Sigmoid colon (tissue), 7 donors: Measurements from ENCODE around the gene ZNF746. TPM values are rescaled to one million over a fixed set of nuclear protein-coding genes. Genes with fewer than 3 reads are reported as not detected.

Experiments used
- DNase-seq: peaks from one replicate; pipeline ENCODE4 v3.0.0-alpha.2; 2019
- H3K27ac ChIP-seq, 4 donors: fragments of 200-600 bp; sonication (generic); one replicate each; pipeline ENCODE4 v1.5.1; 2016 to 2019; ENCODE audit warnings: mild to moderate bottlenecking in 1 of 4
- H3K27me3 ChIP-seq, 3 donors: fragments of 200-600 bp; sonication (generic); one replicate each; pipeline ENCODE4 v1.5.1; 2019; ENCODE audit warnings: mild to moderate bottlenecking in 1 of 3
- H3K36me3 ChIP-seq, 4 donors: fragments of 200-600 bp; sonication (generic); one replicate each; pipeline ENCODE4 v1.5.1; 2016 to 2019
- H3K4me1 ChIP-seq, 4 donors: fragments of 200-600 bp; sonication (generic); one replicate each; pipeline ENCODE4 v1.5.1; 2017 to 2019
- H3K4me3 ChIP-seq, 4 donors: fragments of 200-600 bp; sonication (generic); one replicate each; pipeline ENCODE4 v1.5.1; 2017 to 2019; ENCODE audit warnings: mild to moderate bottlenecking in 2 of 4, moderate library complexity in 1 of 4
- H3K9me3 ChIP-seq, 4 donors: fragments of 200-600 bp in 3 of 4; sonication (generic) in 3 of 4; one replicate each; pipeline versions ENCODE4 v1.5.1 to v1.6.1; 2013 to 2019
- CTCF ChIP-seq, 4 experiments: fragments of 450-650 bp in 3 of 4; fragments of 200-600 bp in 1 of 4; IDR thresholded peaks; one replicate each; pipeline ENCODE4 v1.5.1; 2016 to 2019; ENCODE audit warnings: antibody characterized with exemption in 4 of 4, mild to moderate bottlenecking in 3 of 4, moderate library complexity in 2 of 4
- EP300 ChIP-seq, 4 donors: sonication (generic); formaldehyde crosslinking; IDR thresholded peaks; one replicate each; pipeline ENCODE4 v1.6.1; 2017; ENCODE audit warnings: antibody characterized with exemption in 4 of 4
- POLR2A ChIP-seq, 2 donors: fragments of 450-650 bp; IDR thresholded peaks; one replicate each; pipeline ENCODE4 v1.6.1; 2016; ENCODE audit warnings: antibody characterized with exemption in 2 of 2, mild to moderate bottlenecking in 2 of 2, moderate library complexity in 2 of 2
- POLR2AphosphoS5 ChIP-seq, 4 donors: sonication (generic); formaldehyde crosslinking; IDR thresholded peaks; one replicate each; pipeline ENCODE4 v1.6.1; 2017; ENCODE audit warnings: antibody characterized with exemption in 4 of 4
- WGBS, 2 donors: extraction: QIAGEN DNeasy Blood & Tissue Kit; methylation state at CpG; one replicate each; pipeline ENCODE4 v1.1.7; 2013; 5-methylcytosine and 5-hydroxymethylcytosine counted together
- intact Hi-C: fragments of 100-400 bp; cut with DNase I; formaldehyde crosslinking; loops from one replicate; pipeline ENCODE4 v1.15.1; 2023
- polyA plus RNA-seq, 3 donors: library from polyadenylated mRNA; stranded (reverse); fragments of 200-250 nt; gene quantifications; one replicate each; pipeline ENCODE4 v1.2.3, GENCODE V29; 2013
- total RNA-seq, 4 donors: library from RNA; depleted of rRNA; stranded (reverse); fragments of >200 nt; gene quantifications; one replicate each; pipeline ENCODE4 v1.1.0, GENCODE V29; 2016
- donor health status: healthy with polysubstance abuse.
- donor health status: Bipolar disorder and iron deficiency.
- donor health status: healthy.

The ZNF746 gene
- total and polyA plus RNA-seq, 7 donors: 4.2 to 18.9 (median 16.4) TPM

GRCh38 chr7:149440222-149440621 is 57.4 kb downstream of the ZNF746 start:
- H3K4me1 ChIP-seq: no peaks in the 10 kb centered on the region
- H3K27me3 ChIP-seq: no peaks in the 10 kb centered on the region
- H3K27ac ChIP-seq: no peak overlapping the region
- TF ChIP-seq POLR2AphosphoS5 (IDR thresholded peaks at IDR 0.05): no peak
- no peak for TF ChIP-seq CTCF (IDR thresholded peaks at IDR 0.05)
- no peak for TF ChIP-seq EP300 (IDR thresholded peaks at IDR 0.05)
- TF ChIP-seq POLR2A (IDR thresholded peaks at IDR 0.05): no peak
- DNase-seq: no peak
- H3K4me3 ChIP-seq: no peak overlapping the region
- intact Hi-C loops: no loop called here
- no peaks in the 10 kb centered on the region for H3K9me3 ChIP-seq
- H3K36me3 ChIP-seq: peaks cover 2 to 33% (median 10%) of the 10 kb centered on the region in 4 donors
- 80 to 83% methylated on average over 4 of the region's 4 CpGs for WGBS, 2 donors

- no peaks in the 10 kb centered on the region for H3K9me3 ChIP-seq
- H3K36me3 ChIP-seq: peaks cover 17 to 52% (median 23%) of the 10 kb centered on the region in 4 donors
- no peaks in the 10 kb centered on the region for H3K4me1 ChIP-seq
- DNase-seq: no peak
- no peaks in the 10 kb centered on the region for H3K27me3 ChIP-seq
- H3K4me3 ChIP-seq: no peak overlapping the region
- H3K27ac ChIP-seq: no peak overlapping the region
- intact Hi-C loops: no loop called here
- 95% methylated on average over 15 of the region's 15 CpGs for WGBS, 2 donors
- TF ChIP-seq POLR2A (IDR thresholded peaks at IDR 0.05): no peak
- no peak for TF ChIP-seq CTCF (IDR thresholded peaks at IDR 0.05)
- TF ChIP-seq POLR2AphosphoS5 (IDR thresholded peaks at IDR 0.05): no peak
- TF ChIP-seq EP300 (IDR thresholded peaks at IDR 0.05): no peak
These were observed 61.3 kb downstream of the ZNF746 start for GRCh38 chr7:149436358-149436757.

GRCh38 chr7:149433124-149433523 is 64.5 kb downstream of the ZNF746 start:
- no peak overlapping the region for H3K4me3 ChIP-seq
- H3K36me3 ChIP-seq: peaks cover 17 to 62% (median 25%) of the 10 kb centered on the region in 4 donors
- no peak overlapping the region for H3K27ac ChIP-seq
- H3K4me1 ChIP-seq: no peaks in the 10 kb centered on the region
- no peaks in the 10 kb centered on the region for H3K27me3 ChIP-seq
- intact Hi-C loops: no loop called here
- no peak for DNase-seq
- H3K9me3 ChIP-seq: no peaks in the 10 kb centered on the region
- WGBS, 2 donors: 91 to 92% methylated on average over 8 of the region's 8 CpGs
- TF ChIP-seq POLR2A (IDR thresholded peaks at IDR 0.05) (no peak), CTCF (IDR thresholded peaks at IDR 0.05) (no peak), EP300 (IDR thresholded peaks at IDR 0.05) (no peak), POLR2AphosphoS5 (IDR thresholded peaks at IDR 0.05) (no peak)

GRCh38 chr7:149432121-149432691 is 65.4 kb downstream of the ZNF746 start:
- TF ChIP-seq POLR2AphosphoS5 (IDR thresholded peaks at IDR 0.05): no peak
- TF ChIP-seq POLR2A (IDR thresholded peaks at IDR 0.05): no peak
- TF ChIP-seq CTCF (IDR thresholded peaks at IDR 0.05): no peak
- no peak for TF ChIP-seq EP300 (IDR thresholded peaks at IDR 0.05)
- H3K27me3 ChIP-seq: no peaks in the 10 kb centered on the region
- no peaks in the 10 kb centered on the region for H3K4me1 ChIP-seq
- peaks cover 17 to 62% (median 25%) of the 10 kb centered on the region in 4 donors for H3K36me3 ChIP-seq
- WGBS, 2 donors: 96 to 98% methylated on average over 53 of the region's 53 CpGs
- DNase-seq: no peak
- H3K4me3 ChIP-seq: no peak overlapping the region
- H3K9me3 ChIP-seq: no peaks in the 10 kb centered on the region
- H3K27ac ChIP-seq: no peak overlapping the region
- intact Hi-C loops: no loop called here
